Neural cell (in vitro differentiated cells): ENCODE results near the gene GSK3B. TPM values are rescaled to one million over a fixed set of nuclear protein-coding genes. Genes with fewer than 3 reads are reported as not detected.

Experiments
- H2AFZ ChIP-seq: fragments of 200-600, 300-800 bp; sonication (generic), shearing (Covaris generic); 2 replicates; pipeline ENCODE4 v1.6.0; 2014; ENCODE audit warnings: low read depth, mild to moderate bottlenecking, antibody characterized with exemption, low read length, moderate library complexity
- H3F3A ChIP-seq: fragments of 200-600 bp; shearing (Covaris generic); 2 replicates; pipeline ENCODE4 v1.6.1; 2016; ENCODE audit warnings: mild to moderate bottlenecking, moderate library complexity, mixed read lengths, antibody characterized with exemption, low read length; ENCODE audit not compliant: insufficient read depth, poor library complexity, severe bottlenecking
- H3K27ac ChIP-seq: fragments of 200-600, 300-800 bp; sonication (generic), shearing (Covaris generic); 2 replicates; pipeline ENCODE4 v1.5.1; 2014; ENCODE audit warnings: mild to moderate bottlenecking, low read length, moderate library complexity
- H3K27me3 ChIP-seq: fragments of 300-800, 200-600 bp; sonication (generic), shearing (Covaris generic); 2 replicates; pipeline ENCODE4 v1.6.0; 2014; ENCODE audit warnings: mild to moderate bottlenecking, low read depth, low read length, moderate library complexity; ENCODE audit not compliant: insufficient read depth
- H3K36me3 ChIP-seq: fragments of 300-800, 200-600 bp; sonication (generic), shearing (Covaris generic); 2 replicates; pipeline ENCODE4 v1.5.1; 2014; ENCODE audit warnings: mild to moderate bottlenecking, antibody characterized with exemption, low read length, moderate library complexity; ENCODE audit not compliant: insufficient read depth
- H3K4me2 ChIP-seq: fragments of 300-800, 200-600 bp; sonication (generic), shearing (Covaris generic); 2 replicates; pipeline ENCODE4 v1.6.0; 2014; ENCODE audit warnings: mild to moderate bottlenecking, low read length
- H3K4me3 ChIP-seq: fragments of 300-800, 200-600 bp; sonication (generic), shearing (Covaris generic); 2 replicates; pipeline ENCODE4 v1.5.1; 2014; ENCODE audit warnings: mild to moderate bottlenecking, low read length, moderate library complexity
- H3K79me2 ChIP-seq: fragments of 200-600 bp; shearing (Covaris generic); replicated peaks from 2 replicates; pipeline ENCODE4 v1.6.0; 2014; ENCODE audit warnings: mild to moderate bottlenecking, low read length, moderate library complexity; ENCODE audit not compliant: insufficient read depth
- H3K9ac ChIP-seq: fragments of 300-800, 200-600 bp; sonication (generic), shearing (Covaris generic); 2 replicates; pipeline ENCODE4 v1.6.1; 2016; ENCODE audit warnings: mild to moderate bottlenecking, low read length, mixed read lengths
- H3K9me2 ChIP-seq: fragments of 200-600 bp; shearing (Covaris generic); 2 replicates; pipeline ENCODE4 v1.6.1; 2016; ENCODE audit warnings: mild to moderate bottlenecking, low read length, mixed read lengths; ENCODE audit not compliant: insufficient read depth
- H3K9me3 ChIP-seq: fragments of 200-600, 300-800 bp; sonication (generic), shearing (Covaris generic); 2 replicates; pipeline ENCODE4 v1.6.1; 2016; ENCODE audit warnings: mild to moderate bottlenecking, mixed run types, low read length, moderate library complexity, mixed read lengths
- H4K20me1 ChIP-seq: fragments of 200-600 bp; shearing (Covaris generic); 2 replicates; pipeline ENCODE4 v1.6.1; 2016; ENCODE audit warnings: mild to moderate bottlenecking, mixed run types; ENCODE audit not compliant: insufficient read depth
- CTCF ChIP-seq: fragments of 450-650 bp; IDR thresholded peaks from 2 replicates; pipeline ENCODE4 v1.5.1; 2014; ENCODE audit warnings: antibody characterized with exemption, mild to moderate bottlenecking, moderate library complexity; ENCODE audit not compliant: poor library complexity, severe bottlenecking
- EP300 ChIP-seq: fragments of 450-650 bp; conservative IDR thresholded peaks from 2 replicates; pipeline ENCODE4 v1.6.1; 2014; ENCODE audit warnings: antibody characterized with exemption, mild to moderate bottlenecking, moderate library complexity; ENCODE audit not compliant: poor library complexity, severe bottlenecking
- EZH2 ChIP-seq: fragments of 200-600, 300-800 bp; shearing (Covaris generic), sonication (generic); IDR thresholded peaks from 2 replicates; pipeline ENCODE4 v1.6.1; 2014; ENCODE audit warnings: antibody characterized with exemption, low read length, borderline replicate concordance, mild to moderate bottlenecking; ENCODE audit not compliant: insufficient read depth, poor library complexity, severe bottlenecking
- MXI1 ChIP-seq: fragments of 450-650 bp; conservative IDR thresholded peaks from 2 replicates; pipeline ENCODE4 v1.6.1; 2014; ENCODE audit warnings: antibody characterized with exemption, mild to moderate bottlenecking; ENCODE audit not compliant: poor library complexity, severe bottlenecking
- POLR2AphosphoS5 ChIP-seq: IDR thresholded peaks from 2 replicates; pipeline ENCODE4 v1.6.1; 2012
- RAD21 ChIP-seq: fragments of 450-650 bp; conservative IDR thresholded peaks from 2 replicates; pipeline ENCODE4 v1.6.1; 2014; ENCODE audit warnings: antibody characterized with exemption, mild to moderate bottlenecking, moderate library complexity
- TAF1 ChIP-seq: IDR thresholded peaks from 2 replicates; pipeline ENCODE4 v1.6.1; 2012; ENCODE audit warnings: low read depth
- polyA plus RNA-seq: library from polyadenylated mRNA; depleted of rRNA; stranded (reverse); fragments of >200 nt; gene quantifications from 2 replicates; pipeline ENCODE4 v1.2.3, GENCODE V29; 2014
- TF ChIP-seq, protein P1 (sequence below): IDR thresholded peaks from 2 replicates; pipeline ENCODE4 v1.6.1; 2012; ENCODE audit warnings: borderline replicate concordance

Gene GSK3B
- polyA plus RNA-seq, 1 donor from 2014 or later, result 48.5 TPM

- no peak overlapping the region for H3K9ac ChIP-seq
- H4K20me1 ChIP-seq, result no peaks in the 10 kb centered on the region
- H3K4me2 ChIP-seq, result no peak overlapping the region
- H3K36me3 ChIP-seq, result no peaks in the 10 kb centered on the region
- H3K4me3 ChIP-seq, result no peak overlapping the region
- H3K9me2 ChIP-seq, result no peaks in the 10 kb centered on the region
- peaks cover 76% of the 10 kb centered on the region for H3K79me2 ChIP-seq
- no peak overlapping the region for H3K27ac ChIP-seq
- no peak overlapping the region for H2AFZ ChIP-seq
- H3K9me3 ChIP-seq, result no peaks in the 10 kb centered on the region
- TF ChIP-seq MXI1 (no peak), TAF1 (no peak), EP300 (no peak), POLR2AphosphoS5 (no peak), RAD21 (no peak), CTCF (no peak), EZH2 (no peak)
- TF ChIP-seq, protein P1, sequence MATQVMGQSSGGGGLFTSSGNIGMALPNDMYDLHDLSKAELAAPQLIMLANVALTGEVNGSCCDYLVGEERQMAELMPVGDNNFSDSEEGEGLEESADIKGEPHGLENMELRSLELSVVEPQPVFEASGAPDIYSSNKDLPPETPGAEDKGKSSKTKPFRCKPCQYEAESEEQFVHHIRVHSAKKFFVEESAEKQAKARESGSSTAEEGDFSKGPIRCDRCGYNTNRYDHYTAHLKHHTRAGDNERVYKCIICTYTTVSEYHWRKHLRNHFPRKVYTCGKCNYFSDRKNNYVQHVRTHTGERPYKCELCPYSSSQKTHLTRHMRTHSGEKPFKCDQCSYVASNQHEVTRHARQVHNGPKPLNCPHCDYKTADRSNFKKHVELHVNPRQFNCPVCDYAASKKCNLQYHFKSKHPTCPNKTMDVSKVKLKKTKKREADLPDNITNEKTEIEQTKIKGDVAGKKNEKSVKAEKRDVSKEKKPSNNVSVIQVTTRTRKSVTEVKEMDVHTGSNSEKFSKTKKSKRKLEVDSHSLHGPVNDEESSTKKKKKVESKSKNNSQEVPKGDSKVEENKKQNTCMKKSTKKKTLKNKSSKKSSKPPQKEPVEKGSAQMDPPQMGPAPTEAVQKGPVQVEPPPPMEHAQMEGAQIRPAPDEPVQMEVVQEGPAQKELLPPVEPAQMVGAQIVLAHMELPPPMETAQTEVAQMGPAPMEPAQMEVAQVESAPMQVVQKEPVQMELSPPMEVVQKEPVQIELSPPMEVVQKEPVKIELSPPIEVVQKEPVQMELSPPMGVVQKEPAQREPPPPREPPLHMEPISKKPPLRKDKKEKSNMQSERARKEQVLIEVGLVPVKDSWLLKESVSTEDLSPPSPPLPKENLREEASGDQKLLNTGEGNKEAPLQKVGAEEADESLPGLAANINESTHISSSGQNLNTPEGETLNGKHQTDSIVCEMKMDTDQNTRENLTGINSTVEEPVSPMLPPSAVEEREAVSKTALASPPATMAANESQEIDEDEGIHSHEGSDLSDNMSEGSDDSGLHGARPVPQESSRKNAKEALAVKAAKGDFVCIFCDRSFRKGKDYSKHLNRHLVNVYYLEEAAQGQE, result no peak
- no peaks in the 10 kb centered on the region for H3F3A ChIP-seq
- no peaks in the 10 kb centered on the region for H3K27me3 ChIP-seq
These were observed 130.0 kb downstream of the GSK3B start for GRCh38 chr3:119964294-119964693.

GRCh38 chr3:119955972-119956371 lies 138.3 kb downstream of the GSK3B start:
- Histone ChIP-seq H4K20me1 (peaks cover 4% of the 10 kb centered on the region), H3K4me2 (no peak overlapping the region), H2AFZ (no peak overlapping the region), H3K36me3 (no peaks in the 10 kb centered on the region), H3K79me2 (peaks cover 53% of the 10 kb centered on the region), H3K4me3 (no peak overlapping the region), H3K9ac (no peak overlapping the region), H3K27ac (no peak overlapping the region), H3K9me2 (no peaks in the 10 kb centered on the region), H3K9me3 (no peaks in the 10 kb centered on the region), H3K27me3 (no peaks in the 10 kb centered on the region), H3F3A (no peaks in the 10 kb centered on the region)
- TF ChIP-seq EZH2, result no peak

- no peak for TF ChIP-seq POLR2AphosphoS5
- no peak for TF ChIP-seq RAD21
- no peak for TF ChIP-seq EP300
- TF ChIP-seq, protein P1, result no peak
- no peak for TF ChIP-seq EZH2
- H3K79me2 ChIP-seq, result peaks cover 37% of the 10 kb centered on the region
- no peaks in the 10 kb centered on the region for H4K20me1 ChIP-seq
These were observed 143.5 kb downstream of the GSK3B start for GRCh38 chr3:119950666-119951325.

More at GRCh38 chr3:119950666-119951325, 143.5 kb downstream of the GSK3B start:
- Histone ChIP-seq H3K4me3 (no peak overlapping the region), H3K9ac (no peak overlapping the region), H3K36me3 (no peaks in the 10 kb centered on the region), H3F3A (no peaks in the 10 kb centered on the region), H3K4me2 (no peak overlapping the region), H3K27ac (no peak overlapping the region), H3K9me2 (no peaks in the 10 kb centered on the region), H3K27me3 (no peaks in the 10 kb centered on the region), H2AFZ (no peak overlapping the region), H3K9me3 (no peaks in the 10 kb centered on the region)
